Astrocyte of the spinal cord (primary cell): Measurements from ENCODE around the gene ARPC2.

Experiments used
- DNase-seq: peaks from one replicate; pipeline ENCODE4 v3.0.0; 2011; ENCODE audit warnings: low read depth, low spot score
- H3K4me3 ChIP-seq: 2 replicates; pipeline ENCODE4 v1.5.1; 2011; ENCODE audit warnings: low read depth, mild to moderate bottlenecking, low read length, moderate library complexity
- in situ Hi-C: cut with HindIII; loops from 2 replicates; pipeline ENCODE4 v1.10.0; 2017; ENCODE audit warnings: low sequenced_read_pairs
- TF ChIP-seq, protein P1 (sequence below): IDR thresholded peaks from 2 replicates; pipeline ENCODE4 v1.5.1; 2012; ENCODE audit warnings: low read depth, mild to moderate bottlenecking, low read length, inconsistent platforms

Gene ARPC2

GRCh38 chr2:218214116-218214515 is 2.9 kb upstream of the ARPC2 start:
- DNase-seq = no peak
- TF ChIP-seq, protein P1, sequence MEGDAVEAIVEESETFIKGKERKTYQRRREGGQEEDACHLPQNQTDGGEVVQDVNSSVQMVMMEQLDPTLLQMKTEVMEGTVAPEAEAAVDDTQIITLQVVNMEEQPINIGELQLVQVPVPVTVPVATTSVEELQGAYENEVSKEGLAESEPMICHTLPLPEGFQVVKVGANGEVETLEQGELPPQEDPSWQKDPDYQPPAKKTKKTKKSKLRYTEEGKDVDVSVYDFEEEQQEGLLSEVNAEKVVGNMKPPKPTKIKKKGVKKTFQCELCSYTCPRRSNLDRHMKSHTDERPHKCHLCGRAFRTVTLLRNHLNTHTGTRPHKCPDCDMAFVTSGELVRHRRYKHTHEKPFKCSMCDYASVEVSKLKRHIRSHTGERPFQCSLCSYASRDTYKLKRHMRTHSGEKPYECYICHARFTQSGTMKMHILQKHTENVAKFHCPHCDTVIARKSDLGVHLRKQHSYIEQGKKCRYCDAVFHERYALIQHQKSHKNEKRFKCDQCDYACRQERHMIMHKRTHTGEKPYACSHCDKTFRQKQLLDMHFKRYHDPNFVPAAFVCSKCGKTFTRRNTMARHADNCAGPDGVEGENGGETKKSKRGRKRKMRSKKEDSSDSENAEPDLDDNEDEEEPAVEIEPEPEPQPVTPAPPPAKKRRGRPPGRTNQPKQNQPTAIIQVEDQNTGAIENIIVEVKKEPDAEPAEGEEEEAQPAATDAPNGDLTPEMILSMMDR = no peak
- in situ Hi-C loops = no loop called here
- no peak overlapping the region for H3K4me3 ChIP-seq

GRCh38 chr2:218216336-218216673 is 684 bp upstream of the ARPC2 start:
- peak overlapping the region; percentile 98 for H3K4me3 ChIP-seq
- DNase-seq = no peak
- in situ Hi-C loops = no loop called here

GRCh38 chr2:218217360-218218267 is 625 bp downstream of the ARPC2 start:
- DNase-seq = no peak

More at GRCh38 chr2:218216336-218216673, 684 bp upstream of the ARPC2 start:
- TF ChIP-seq, protein P1 = no peak

GRCh38 chr2:218218268-218219185 is 1.5 kb downstream of the ARPC2 start:
- TF ChIP-seq, protein P1 = no peak
- no peak for DNase-seq
- in situ Hi-C loops = no loop called here
- H3K4me3 ChIP-seq = peak overlapping the region; percentile 98

More at GRCh38 chr2:218217360-218218267, 625 bp downstream of the ARPC2 start:
- in situ Hi-C loops = no loop called here
- H3K4me3 ChIP-seq = peak overlapping the region; percentile 98
- TF ChIP-seq, protein P1 = no peak

- in situ Hi-C loops = no loop called here
- no peak for DNase-seq
- TF ChIP-seq, protein P1 = no peak
- H3K4me3 ChIP-seq = no peak overlapping the region
Observed at GRCh38 chr2:218219934-218220333, 2.9 kb downstream of the ARPC2 start.

- DNase-seq = no peak
- H3K4me3 ChIP-seq = no peak overlapping the region
- in situ Hi-C loops = no loop called here
- TF ChIP-seq, protein P1 = no peak
Observed at GRCh38 chr2:218221000-218221399, 4.0 kb downstream of the ARPC2 start.
